ENCODE results near the gene PUM1. TPM values are rescaled to one million over a fixed set of nuclear protein-coding genes. Genes with fewer than 3 reads are reported as not detected.

Gene PUM1
- polyA plus RNA-seq, 1 experiment = 71.3 TPM

DNA sequence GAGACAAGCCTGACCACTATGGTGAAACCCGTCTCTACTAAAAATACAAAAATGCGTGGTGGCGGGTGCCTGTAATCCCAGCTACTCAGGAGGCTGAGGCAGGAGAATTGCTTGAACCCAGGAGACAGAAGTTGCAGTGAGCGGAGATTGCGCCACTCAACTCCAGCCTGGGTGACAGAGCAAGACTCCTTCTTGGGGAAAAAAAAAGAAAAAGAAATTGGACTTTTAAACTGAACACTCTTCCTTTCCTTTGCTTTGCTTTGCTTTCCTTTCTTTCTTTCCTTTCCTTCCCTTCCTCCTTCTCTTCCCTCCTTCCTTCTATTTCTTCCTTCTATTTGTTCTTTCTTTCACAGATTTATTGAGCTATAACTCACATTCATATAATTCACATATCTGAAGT, 43.3 kb upstream of the PUM1 start:
- DNase-seq (ENCODE audit: low read depth, low spot score) = no peak
- ChIA-PET POLR2A (no interaction called here), CTCF (no interaction called here)
- H3K9me3 ChIP-seq (ENCODE audit: control insufficient read depth, insufficient read depth, low read length) = no peaks in the 10 kb centered on the region
- TF ChIP-seq, protein P1, sequence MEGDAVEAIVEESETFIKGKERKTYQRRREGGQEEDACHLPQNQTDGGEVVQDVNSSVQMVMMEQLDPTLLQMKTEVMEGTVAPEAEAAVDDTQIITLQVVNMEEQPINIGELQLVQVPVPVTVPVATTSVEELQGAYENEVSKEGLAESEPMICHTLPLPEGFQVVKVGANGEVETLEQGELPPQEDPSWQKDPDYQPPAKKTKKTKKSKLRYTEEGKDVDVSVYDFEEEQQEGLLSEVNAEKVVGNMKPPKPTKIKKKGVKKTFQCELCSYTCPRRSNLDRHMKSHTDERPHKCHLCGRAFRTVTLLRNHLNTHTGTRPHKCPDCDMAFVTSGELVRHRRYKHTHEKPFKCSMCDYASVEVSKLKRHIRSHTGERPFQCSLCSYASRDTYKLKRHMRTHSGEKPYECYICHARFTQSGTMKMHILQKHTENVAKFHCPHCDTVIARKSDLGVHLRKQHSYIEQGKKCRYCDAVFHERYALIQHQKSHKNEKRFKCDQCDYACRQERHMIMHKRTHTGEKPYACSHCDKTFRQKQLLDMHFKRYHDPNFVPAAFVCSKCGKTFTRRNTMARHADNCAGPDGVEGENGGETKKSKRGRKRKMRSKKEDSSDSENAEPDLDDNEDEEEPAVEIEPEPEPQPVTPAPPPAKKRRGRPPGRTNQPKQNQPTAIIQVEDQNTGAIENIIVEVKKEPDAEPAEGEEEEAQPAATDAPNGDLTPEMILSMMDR (IDR thresholded peaks at IDR 0.05; ENCODE audit: low read depth, low read length) = no peak
- H3K27ac ChIP-seq (ENCODE audit: low read depth, low read length) = no peak overlapping the region
- H3K4me3 ChIP-seq (ENCODE audit: low read depth, low read length) = no peak overlapping the region
- no peaks in the 10 kb centered on the region for H3K27me3 ChIP-seq (ENCODE audit: control insufficient read depth, insufficient read depth, low read length)

GRCh38 chr1:31105646-31106045, 40.1 kb upstream of the PUM1 start:
- ChIA-PET CTCF (no interaction called here), POLR2A (no interaction called here)
- DNase-seq (ENCODE audit: low read depth, low spot score) = no peak
- Histone ChIP-seq H3K27me3 (ENCODE audit: control insufficient read depth, insufficient read depth, low read length) (no peaks in the 10 kb centered on the region), H3K27ac (ENCODE audit: low read depth, low read length) (no peak overlapping the region), H3K9me3 (ENCODE audit: control insufficient read depth, insufficient read depth, low read length) (no peaks in the 10 kb centered on the region), H3K4me3 (ENCODE audit: low read depth, low read length) (no peak overlapping the region)
- TF ChIP-seq, protein P1 (IDR thresholded peaks at IDR 0.05; ENCODE audit: low read depth, low read length) = no peak

DNA sequence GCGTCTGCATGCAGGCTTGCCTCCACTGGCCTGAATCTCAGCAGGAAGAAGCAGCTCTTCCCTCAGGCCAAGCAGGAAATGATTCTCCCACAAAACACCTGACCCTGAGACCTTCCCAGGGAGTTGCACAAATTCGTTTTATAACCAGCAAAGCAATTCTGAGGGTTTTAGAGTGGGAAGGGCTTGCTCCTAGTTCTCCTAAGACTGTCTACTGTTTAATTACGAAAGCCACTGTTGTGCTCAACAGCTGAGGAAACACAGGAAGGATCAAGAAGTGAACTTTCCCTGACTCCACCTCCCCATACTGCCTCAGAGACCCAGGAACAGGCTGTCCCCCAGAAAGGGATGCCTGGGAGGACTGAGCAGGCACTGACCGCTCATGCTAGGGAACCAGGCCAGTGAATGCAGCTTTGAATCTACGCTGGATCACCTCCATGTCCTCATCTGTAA, 37.0 kb upstream of the PUM1 start:
- TF ChIP-seq, protein P1 (IDR thresholded peaks at IDR 0.05; ENCODE audit: low read depth, low read length) = no peak
- Histone ChIP-seq H3K27me3 (ENCODE audit: control insufficient read depth, insufficient read depth, low read length) (no peaks in the 10 kb centered on the region), H3K27ac (ENCODE audit: low read depth, low read length) (peak overlapping the region; percentile 57), H3K9me3 (ENCODE audit: control insufficient read depth, insufficient read depth, low read length) (no peaks in the 10 kb centered on the region), H3K4me3 (ENCODE audit: low read depth, low read length) (no peak overlapping the region)
- DNase-seq (ENCODE audit: low read depth, low spot score) = no peak
- CTCF ChIA-PET = no interaction called here
- POLR2A ChIA-PET = no interaction called here

- DNase-seq (ENCODE audit: low read depth, low spot score) = no peak
- Histone ChIP-seq H3K27me3 (ENCODE audit: control insufficient read depth, insufficient read depth, low read length) (no peaks in the 10 kb centered on the region), H3K27ac (ENCODE audit: low read depth, low read length) (no peak overlapping the region), H3K4me3 (ENCODE audit: low read depth, low read length) (no peak overlapping the region), H3K9me3 (ENCODE audit: control insufficient read depth, insufficient read depth, low read length) (no peaks in the 10 kb centered on the region)
- ChIA-PET POLR2A (no interaction called here), CTCF (interaction anchor here (0.6 kb wide), 2 partner anchors 62 to 224 kb away, joined by 3 read pairs; no protein-coding TSS in a partner anchor)
- TF ChIP-seq, protein P1 (IDR thresholded peaks at IDR 0.05; ENCODE audit: low read depth, low read length) = no peak
These were observed 35.6 kb upstream of the PUM1 start for GRCh38 chr1:31101147-31101502.

- TF ChIP-seq, protein P1 (IDR thresholded peaks at IDR 0.05; ENCODE audit: low read depth, low read length) = no peak
- H3K9me3 ChIP-seq (ENCODE audit: control insufficient read depth, insufficient read depth, low read length) = no peaks in the 10 kb centered on the region
- no peaks in the 10 kb centered on the region for H3K27me3 ChIP-seq (ENCODE audit: control insufficient read depth, insufficient read depth, low read length)
- CTCF ChIA-PET = no interaction called here
- H3K27ac ChIP-seq (ENCODE audit: low read depth, low read length) = no peak overlapping the region
- no peak for DNase-seq (ENCODE audit: low read depth, low spot score)
- POLR2A ChIA-PET = no interaction called here
- no peak overlapping the region for H3K4me3 ChIP-seq (ENCODE audit: low read depth, low read length)
These were observed 33.9 kb upstream of the PUM1 start for GRCh38 chr1:31099293-31100032.

Measured in AG04450 (cell line).